IMR-90 (cell line): Measurements from ENCODE around the gene SIPA1. TPM values are rescaled to one million over a fixed set of nuclear protein-coding genes. Genes with fewer than 3 reads are reported as not detected.
A peak's percentile ranks its signal among the peaks of the same experiment; 100 is the strongest.

Experiments
- ATAC-seq: fragments of 200-7000 bp; cut with Tn5 transposase; 2 replicates; pipeline ENCODE4 v1.9.1; 2020; ENCODE audit warnings: low read depth, mild to moderate bottlenecking, moderate library complexity
- BruUV-seq: library from RNA; stranded (reverse); fragments of 400-500 nt; replicated peaks from 2 replicates; lab custom pipeline; 2021; lab: Mats Ljungman, UMichigan
- CTCF ChIA-PET: fragments of 300-600 bp; formaldehyde crosslinking; extraction: SDS; loops from one replicate; lab custom pipeline; 2021; ENCODE audit warnings: antibody characterized with exemption; lab: Yijun Ruan, JAX
- POLR2A ChIA-PET: fragments of 300-600 bp; sonication (Branson Sonifier 250); formaldehyde crosslinking; loops from one replicate; lab custom pipeline; 2022; ENCODE audit warnings: antibody characterized with exemption; ENCODE audit not compliant: unreplicated experiment; lab: Charles Lee
- DNase-seq: peaks from one replicate; pipeline ENCODE4 v3.0.0; 2013
- H2AFZ ChIP-seq: replicated peaks from 2 replicates; pipeline ENCODE3; 2013; ENCODE audit warnings: low read length, mild to moderate bottlenecking; ENCODE audit not compliant: poor library complexity
- H2AK5ac ChIP-seq: 2 replicates; pipeline ENCODE4 v1.6.1; 2013; ENCODE audit warnings: low read depth, low read length, inconsistent platforms
- H2AK9ac ChIP-seq: replicated peaks from 2 replicates; pipeline ENCODE3; 2013; ENCODE audit warnings: mild to moderate bottlenecking, low read depth, low read length, moderate library complexity; ENCODE audit not compliant: poor library complexity
- H2BK120ac ChIP-seq: 2 replicates; pipeline ENCODE4 v1.6.1; 2013; ENCODE audit warnings: low read depth, low read length, inconsistent platforms
- H2BK15ac ChIP-seq: 3 replicates; pipeline ENCODE4 v1.6.1; 2013; ENCODE audit warnings: low read depth, low read length, inconsistent platforms
- H2BK20ac ChIP-seq: 2 replicates; pipeline ENCODE4 v1.6.1; 2013; ENCODE audit warnings: low read depth, mild to moderate bottlenecking, inconsistent platforms, low read length, moderate library complexity
- H2BK5ac ChIP-seq: 2 replicates; pipeline ENCODE4 v1.6.1; 2013; ENCODE audit warnings: mild to moderate bottlenecking, low read depth, low read length, inconsistent platforms; ENCODE audit not compliant: poor library complexity, severe bottlenecking
- H3K14ac ChIP-seq: replicated peaks from 2 replicates; pipeline ENCODE4 v1.6.1; 2013; ENCODE audit warnings: low read depth, low read length, inconsistent platforms
- H3K18ac ChIP-seq: 2 replicates; pipeline ENCODE4 v1.6.1; 2013; ENCODE audit warnings: low read depth, low read length, control low read depth
- H3K23ac ChIP-seq: 2 replicates; pipeline ENCODE4 v1.6.1; 2013; ENCODE audit warnings: low read depth, low read length, inconsistent platforms
- H3K27ac ChIP-seq: 2 replicates; pipeline ENCODE4 v1.5.1; 2013; ENCODE audit warnings: mild to moderate bottlenecking, control low read depth, low read length; ENCODE audit not compliant: insufficient read depth
- H3K27me3 ChIP-seq: 2 replicates; pipeline ENCODE4 v1.6.1; 2013; ENCODE audit warnings: low read length; ENCODE audit not compliant: control insufficient read depth, insufficient read depth
- H3K36me3 ChIP-seq: 2 replicates; pipeline ENCODE4 v1.6.1; 2013; ENCODE audit warnings: low read length, mixed read lengths; ENCODE audit not compliant: control insufficient read depth, insufficient read depth
- H3K4ac ChIP-seq: 2 replicates; pipeline ENCODE4 v1.6.1; 2013; ENCODE audit warnings: low read depth, low read length, inconsistent platforms
- H3K4me1 ChIP-seq: 2 replicates; pipeline ENCODE4 v1.6.1; 2013; ENCODE audit warnings: low read length, mixed read lengths; ENCODE audit not compliant: control insufficient read depth, insufficient read depth
- H3K4me2 ChIP-seq: 2 replicates; pipeline ENCODE4 v1.6.1; 2013; ENCODE audit warnings: low read depth, mild to moderate bottlenecking, control low read depth, low read length, moderate library complexity
- H3K4me3 ChIP-seq: 2 replicates; pipeline ENCODE4 v1.5.1; 2013; ENCODE audit warnings: low read depth, mild to moderate bottlenecking, control low read depth, low read length, moderate library complexity; ENCODE audit not compliant: insufficient read depth
- H3K56ac ChIP-seq: 2 replicates; pipeline ENCODE4 v1.6.1; 2013; ENCODE audit warnings: low read length, inconsistent platforms; ENCODE audit not compliant: insufficient read depth; ENCODE audit errors: extremely low read depth
- H3K79me1 ChIP-seq, 2 experiments: 2 replicates each; pipeline ENCODE4 v1.6.1; 2013; ENCODE audit warnings: low read length in 2 of 2, inconsistent platforms in 1 of 2, low read depth in 1 of 2
- H3K9ac ChIP-seq: 2 replicates; pipeline ENCODE4 v1.6.1; 2013; ENCODE audit warnings: low read depth, low read length, control low read depth
- H3K9me1 ChIP-seq: 2 replicates; pipeline ENCODE4 v1.6.1; 2013; ENCODE audit warnings: low read length, inconsistent platforms; ENCODE audit not compliant: insufficient read depth
- H3K9me3 ChIP-seq: 2 replicates; pipeline ENCODE4 v1.6.1; 2013; ENCODE audit warnings: low read length; ENCODE audit not compliant: control insufficient read depth, insufficient read depth
- H4K20me1 ChIP-seq: 2 replicates; pipeline ENCODE4 v1.6.1; 2013; ENCODE audit warnings: low read length, inconsistent platforms; ENCODE audit not compliant: insufficient read depth
- H4K5ac ChIP-seq: 2 replicates; pipeline ENCODE4 v1.6.1; 2013; ENCODE audit warnings: mild to moderate bottlenecking, low read depth, low read length, control low read depth
- H4K8ac ChIP-seq, 2 experiments: 2 replicates each; pipeline ENCODE4 v1.6.1; 2013; ENCODE audit warnings: low read depth in 2 of 2, low read length in 2 of 2, control low read depth in 1 of 2, inconsistent platforms in 1 of 2
- H4K91ac ChIP-seq: 2 replicates; pipeline ENCODE4 v1.6.1; 2013; ENCODE audit warnings: low read depth, low read length, inconsistent platforms; ENCODE audit not compliant: insufficient read depth
- CEBPB ChIP-seq: IDR thresholded peaks from 2 replicates; pipeline ENCODE4 v1.6.1; 2012; ENCODE audit warnings: low read depth, low read length, improper control_type of control experiment
- CHD1 ChIP-seq: IDR thresholded peaks from 2 replicates; pipeline ENCODE4 v1.6.1; 2012; ENCODE audit warnings: low read depth, low read length, improper control_type of control experiment
- CTCF ChIP-seq: conservative IDR thresholded peaks from 2 replicates; pipeline ENCODE4 v1.5.1; 2012; ENCODE audit warnings: mild to moderate bottlenecking, low read depth, low read length, improper control_type of control experiment
- ELK1 ChIP-seq: fragments of 150-350 bp; IDR thresholded peaks from 2 replicates; pipeline ENCODE4 v1.6.1; 2016; ENCODE audit warnings: low read depth, mild to moderate bottlenecking, low read length, moderate library complexity, borderline replicate concordance
- FOS ChIP-seq: fragments of 150-350 bp; IDR thresholded peaks from 2 replicates; pipeline ENCODE4 v1.6.1; 2016; ENCODE audit warnings: low read depth, low read length
- MAFK ChIP-seq: IDR thresholded peaks from 2 replicates; pipeline ENCODE4 v1.6.1; 2012; ENCODE audit warnings: low read depth, low read length, improper control_type of control experiment
- MXI1 ChIP-seq: IDR thresholded peaks from 2 replicates; pipeline ENCODE4 v1.6.1; 2012; ENCODE audit warnings: low read depth, mild to moderate bottlenecking, low read length, moderate library complexity, borderline replicate concordance
- NFE2L2 ChIP-seq: fragments of 150-350 bp; IDR thresholded peaks from 2 replicates; pipeline ENCODE4 v1.6.1; 2016; ENCODE audit warnings: low read depth, mild to moderate bottlenecking, low read length
- RAD21 ChIP-seq: IDR thresholded peaks from 2 replicates; pipeline ENCODE4 v1.6.1; 2012; ENCODE audit warnings: low read length, improper control_type of control experiment
- SMC3 ChIP-seq: fragments of 150-350 bp; IDR thresholded peaks from 2 replicates; pipeline ENCODE4 v1.6.1; 2016; ENCODE audit warnings: low read depth, mild to moderate bottlenecking, antibody characterized with exemption, low read length, moderate library complexity
- USF2 ChIP-seq: fragments of 150-350 bp; IDR thresholded peaks from 2 replicates; pipeline ENCODE4 v1.6.1; 2017; ENCODE audit warnings: mild to moderate bottlenecking, antibody characterized with exemption, low read length, low read depth
- WGBS, 2 experiments: methylation state at CpG; one replicate each; pipeline versions ENCODE4 v1.1.5 to v1.1.7; 2013; ENCODE audit warnings: missing lambda C conversion rate in 2 of 2; ENCODE audit not compliant: insufficient read length in 1 of 2; ENCODE audit errors: extremely low coverage in 2 of 2; 5-methylcytosine and 5-hydroxymethylcytosine counted together
- dilution Hi-C: fragments of 300-500 bp; cut with HindIII; formaldehyde crosslinking; loops from one replicate; pipeline ENCODE4 v1.14.3; 2018; ENCODE audit warnings: low sequenced_read_pairs; ENCODE audit not compliant: unreplicated experiment
- in situ Hi-C: fragments of 300-500 bp; cut with MboI; formaldehyde crosslinking; loops from 3 replicates; pipeline ENCODE4 v1.14.3; 2019; ENCODE audit warnings: low sequenced_read_pairs, inconsistent platforms, mixed read lengths
- intact Hi-C: fragments of 100-400 bp; cut with micrococcal nuclease; formaldehyde crosslinking; loops from 2 replicates; pipeline ENCODE4 v1.10.0; 2022
- polyA plus RNA-seq, 3 experiments: library from polyadenylated mRNA; depleted of rRNA; stranded (reverse); fragments of >200 nt; gene quantifications; 2 replicates each; pipeline ENCODE4 v1.2.3, GENCODE V29; 2012; ENCODE audit warnings: low replicate concordance in 1 of 3
- total RNA-seq: library from RNA; depleted of rRNA; stranded (reverse); fragments of >200 nt; gene quantifications from 2 replicates; pipeline ENCODE4 v1.2.3, GENCODE V29; 2012

SIPA1 gene
- total and polyA plus RNA-seq, 2 of the 4 experiments (the other 2 are of a cell fraction), result 10.6 to 39.7 TPM

- H3K56ac ChIP-seq, result no peak overlapping the region
- H4K8ac ChIP-seq, result no peak overlapping the region
- H4K5ac ChIP-seq, result no peak overlapping the region
- no peak overlapping the region for H4K91ac ChIP-seq
- peaks cover 16% of the 10 kb centered on the region for H3K4me1 ChIP-seq
- peak overlapping the region; percentile 66 for H2AK9ac ChIP-seq
- CTCF ChIA-PET, result no interaction called here
- no peak overlapping the region for H3K9ac ChIP-seq
- H2BK5ac ChIP-seq, result no peak overlapping the region
- H3K9me3 ChIP-seq, result no peaks in the 10 kb centered on the region
- H3K14ac ChIP-seq, result no peak overlapping the region
- no peaks in the 10 kb centered on the region for H3K27me3 ChIP-seq
- no peak overlapping the region for H3K4ac ChIP-seq
- ATAC-seq, result peak; percentile 25
- H3K4me3 ChIP-seq, result no peak overlapping the region
- TF ChIP-seq MXI1, result no peak
- TF ChIP-seq RAD21, result no peak
- TF ChIP-seq CTCF, result no peak
- no peak for TF ChIP-seq ELK1
- no peak for TF ChIP-seq USF2
- TF ChIP-seq NFE2L2, result no peak
- no peak for TF ChIP-seq FOS
- no peak for TF ChIP-seq CEBPB
- TF ChIP-seq MAFK, result no peak
- no peak for TF ChIP-seq SMC3
- no peak for TF ChIP-seq CHD1
- intact Hi-C loops, result no loop called here
- no peak overlapping the region for H3K18ac ChIP-seq
- peaks cover 15% of the 10 kb centered on the region; the same call in 1 of the 2 replicates for H4K20me1 ChIP-seq
- no peak overlapping the region for H2AK5ac ChIP-seq
- no peak overlapping the region for H3K23ac ChIP-seq
- no TSS peak for BruUV-seq
- H3K4me2 ChIP-seq, result no peak overlapping the region
- H3K79me1 ChIP-seq, result peaks cover 0 to 38% of the 10 kb centered on the region in 2 experiments; a peak in 1 of 4 replicates
- peak overlapping the region; percentile 54 for H2AFZ ChIP-seq
- no peak overlapping the region for H2BK15ac ChIP-seq
- in situ Hi-C loops, result no loop called here
- 28% methylated on average over 67 of the region's 87 CpGs; no CpG with 5 or more reads in 1 of the 2 experiments for WGBS, 2 experiments
- no peak overlapping the region for H3K27ac ChIP-seq
- dilution Hi-C loops, result no loop called here
- peaks cover 14% of the 10 kb centered on the region for H3K36me3 ChIP-seq
- DNase-seq, result no peak
- H2BK20ac ChIP-seq, result no peak overlapping the region
- H3K9me1 ChIP-seq, result peaks cover 17% of the 10 kb centered on the region
- POLR2A ChIA-PET, result no interaction called here
- H2BK120ac ChIP-seq, result no peak overlapping the region
Observed at GRCh38 chr11:65646958-65647701, 9.2 kb downstream of the SIPA1 start.
